Parathyroid adenoma (tissue), 2 donors: Measurements from ENCODE around the gene TBCB.

Experiments
- H2AFZ ChIP-seq: fragments of 300-600 bp; sonication (generic); one replicate; pipeline ENCODE4 v1.7.0; 2017; ENCODE audit warnings: antibody characterized with exemption, mild to moderate bottlenecking
- H3K27ac ChIP-seq: fragments of 300-600 bp; sonication (generic); one replicate; pipeline ENCODE4 v1.7.0; 2017
- H3K27me3 ChIP-seq: fragments of 300-600 bp; sonication (generic); one replicate; pipeline ENCODE4 v1.7.0; 2017; ENCODE audit warnings: low read length; ENCODE audit not compliant: control insufficient read depth, insufficient read depth
- H3K36me3 ChIP-seq: fragments of 300-600 bp; sonication (generic); one replicate; pipeline ENCODE4 v1.7.0; 2017; ENCODE audit warnings: low read length; ENCODE audit not compliant: control insufficient read depth, insufficient read depth
- H3K4me1 ChIP-seq: fragments of 300-600 bp; sonication (generic); one replicate; pipeline ENCODE4 v1.7.0; 2017; ENCODE audit warnings: control low read depth
- H3K4me2 ChIP-seq: fragments of 300-600 bp; sonication (generic); one replicate; pipeline ENCODE4 v1.7.0; 2017; ENCODE audit warnings: low read length
- H3K4me3 ChIP-seq: fragments of 300-600 bp; sonication (generic); one replicate; pipeline ENCODE4 v1.7.0; 2017; ENCODE audit warnings: low read depth, low read length
- H3K79me2 ChIP-seq: fragments of 300-600 bp; sonication (generic); one replicate; pipeline ENCODE4 v1.7.0; 2017; ENCODE audit warnings: control low read depth
- H3K9ac ChIP-seq: fragments of 300-600 bp; sonication (generic); one replicate; pipeline ENCODE4 v1.7.0; 2017; ENCODE audit warnings: mild to moderate bottlenecking
- H3K9me3 ChIP-seq: fragments of 300-600 bp; sonication (generic); one replicate; pipeline ENCODE4 v1.7.0; 2017; ENCODE audit warnings: low read length; ENCODE audit not compliant: control insufficient read depth
- CTCF ChIP-seq: fragments of 300-600 bp; sonication (generic); IDR thresholded peaks from one replicate; pipeline ENCODE4 v1.7.0; 2017; ENCODE audit warnings: antibody characterized with exemption, mild to moderate bottlenecking
- donor health status: primary hyperparathyroidism.

Gene TBCB

GRCh38 chr19:36136964-36137686, 21.9 kb downstream of the TBCB start:
- H3K9ac ChIP-seq: no peak overlapping the region
- peaks cover 9% of the 10 kb centered on the region for H3K4me1 ChIP-seq
- no peaks in the 10 kb centered on the region for H3K9me3 ChIP-seq
- H2AFZ ChIP-seq: peak overlapping the region; percentile 71
- peaks cover 7% of the 10 kb centered on the region for H3K79me2 ChIP-seq
- TF ChIP-seq CTCF: no peak
- no peaks in the 10 kb centered on the region for H3K36me3 ChIP-seq
- H3K27ac ChIP-seq: peak overlapping the region; percentile 72
- no peaks in the 10 kb centered on the region for H3K27me3 ChIP-seq
- H3K4me2 ChIP-seq: peak overlapping the region; percentile 37
- peak overlapping the region; percentile 41 for H3K4me3 ChIP-seq

- Histone ChIP-seq H3K4me1 (peaks cover 8% of the 10 kb centered on the region), H3K27ac (peak overlapping the region; percentile 94), H3K4me2 (peak overlapping the region; percentile 96), H3K9me3 (no peaks in the 10 kb centered on the region), H3K4me3 (peak overlapping the region; percentile 100), H3K9ac (peak overlapping the region; percentile 58), H3K36me3 (no peaks in the 10 kb centered on the region), H3K79me2 (peaks cover 7% of the 10 kb centered on the region), H2AFZ (peak overlapping the region; percentile 92), H3K27me3 (no peaks in the 10 kb centered on the region)
- no peak for TF ChIP-seq CTCF
Observed at GRCh38 chr19:36139120-36139472, 23.8 kb downstream of the TBCB start.

GRCh38 chr19:36139473-36140303, 24.4 kb downstream of the TBCB start, which contains the start of gene CAPNS1:
TSS of gene CAPNS1 (plus strand) at chr19:36140066. CDS start at chr19:36141012, 946 bp downstream.
- peak; percentile 13 for TF ChIP-seq CTCF
- Histone ChIP-seq H2AFZ (peak within 1 kb of the TSS; percentile 92), H3K27me3 (no peaks in the 10 kb centered on the region), H3K4me2 (peak within 1 kb of the TSS; percentile 96), H3K4me3 (peak within 1 kb of the TSS; percentile 100), H3K9ac (peak within 1 kb of the TSS; percentile 82), H3K27ac (peak within 1 kb of the TSS; percentile 94), H3K4me1 (peaks cover 8% of the 10 kb centered on the region), H3K9me3 (no peaks in the 10 kb centered on the region), H3K79me2 (peaks cover 7% of the 10 kb centered on the region), H3K36me3 (no peaks in the 10 kb centered on the region)

- H3K4me3 ChIP-seq: peak overlapping the region; percentile 100
- H3K4me2 ChIP-seq: peak overlapping the region; percentile 96
- no peaks in the 10 kb centered on the region for H3K36me3 ChIP-seq
- H3K9me3 ChIP-seq: no peaks in the 10 kb centered on the region
- H3K27ac ChIP-seq: peak overlapping the region; percentile 94
- peaks cover 7% of the 10 kb centered on the region for H3K79me2 ChIP-seq
- H3K4me1 ChIP-seq: peaks cover 8% of the 10 kb centered on the region
- TF ChIP-seq CTCF: no peak
- peak overlapping the region; percentile 92 for H2AFZ ChIP-seq
- no peaks in the 10 kb centered on the region for H3K27me3 ChIP-seq
- H3K9ac ChIP-seq: peak overlapping the region; percentile 82
Observed at GRCh38 chr19:36140304-36141038, 25.2 kb downstream of the TBCB start.
